Lower lobe of right lung (tissue), 2 donors: Measurements from ENCODE around the gene CCDC122. TPM values are rescaled to one million over a fixed set of nuclear protein-coding genes. Genes with fewer than 3 reads are reported as not detected.

Experiments used
- ATAC-seq, 2 donors: fragments of 200-7000 bp; cut with Tn5 transposase; one replicate each; pipeline ENCODE4 v1.9.1; 2020 to 2022; ENCODE audit warnings: mild to moderate bottlenecking in 2 of 2, moderate library complexity in 2 of 2
- DNase-seq: peaks from one replicate; pipeline ENCODE4 v3.0.0-alpha.2; 2020
- H3K27ac ChIP-seq: fragments of 200-600 bp; one replicate; pipeline ENCODE4 v1.8.0; 2022
- H3K27me3 ChIP-seq: fragments of 200-600 bp; one replicate; pipeline ENCODE4 v1.8.0; 2022; ENCODE audit warnings: low read depth
- H3K36me3 ChIP-seq: fragments of 200-600 bp; one replicate; pipeline ENCODE4 v1.8.0; 2022; ENCODE audit warnings: mild to moderate bottlenecking
- H3K4me1 ChIP-seq: fragments of 200-600 bp; one replicate; pipeline ENCODE4 v1.8.0; 2022
- H3K4me3 ChIP-seq: fragments of 200-600 bp; one replicate; pipeline ENCODE4 v1.8.0; 2022; ENCODE audit warnings: mild to moderate bottlenecking
- H3K9me3 ChIP-seq: fragments of 200-600 bp; one replicate; pipeline ENCODE4 v1.8.0; 2022
- intact Hi-C: fragments of 100-400 bp; cut with DNase I; formaldehyde crosslinking; loops from one replicate; pipeline ENCODE4 v1.11.0; 2022
- total RNA-seq: library from RNA; stranded (reverse); fragmentation: NEBNext Ultra II Directional; extraction: Animal tissue kit (Norgen Biotek cat#: 25700); gene quantifications from one replicate; pipeline ENCODE4 v1.2.1, GENCODE V29; 2021
- TF ChIP-seq, protein P1 (sequence below): fragments of 200-600 bp; IDR thresholded peaks from one replicate; pipeline ENCODE4 v1.8.0; 2022; ENCODE audit warnings: antibody characterized with exemption, mild to moderate bottlenecking
- donor health status: DM: no; HTN: yes; CAD: no; lungs with severe emphysema.

CCDC122 gene
- total RNA-seq, 1 donor from 2014 or later, result 4.8 TPM

DNA sequence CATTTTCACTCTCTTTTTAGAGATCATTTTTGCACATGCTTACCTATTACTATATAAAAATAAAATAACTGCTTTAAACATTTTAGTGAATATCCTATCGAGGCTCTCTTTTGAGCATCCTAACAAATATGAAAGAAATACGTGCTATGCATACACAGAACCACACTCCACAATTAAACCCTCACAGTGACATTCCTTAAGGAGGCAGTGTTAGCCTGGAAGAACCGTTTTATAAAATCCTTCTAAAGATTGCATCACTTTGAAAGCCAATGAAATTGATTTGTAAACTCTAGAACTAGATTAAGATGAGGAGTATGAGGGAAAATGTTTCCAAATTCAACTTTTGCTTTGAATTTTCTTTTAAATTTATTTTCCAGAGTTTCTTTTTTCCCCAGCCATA, 81.7 kb downstream of the CCDC122 start:
- Histone ChIP-seq H3K27ac (no peak overlapping the region), H3K4me3 (no peak overlapping the region), H3K4me1 (no peaks in the 10 kb centered on the region), H3K27me3 (no peaks in the 10 kb centered on the region), H3K36me3 (no peaks in the 10 kb centered on the region), H3K9me3 (no peaks in the 10 kb centered on the region)
- intact Hi-C loops, result no loop called here
- DNase-seq (no peak), ATAC-seq (no peak)
- TF ChIP-seq, protein P1, sequence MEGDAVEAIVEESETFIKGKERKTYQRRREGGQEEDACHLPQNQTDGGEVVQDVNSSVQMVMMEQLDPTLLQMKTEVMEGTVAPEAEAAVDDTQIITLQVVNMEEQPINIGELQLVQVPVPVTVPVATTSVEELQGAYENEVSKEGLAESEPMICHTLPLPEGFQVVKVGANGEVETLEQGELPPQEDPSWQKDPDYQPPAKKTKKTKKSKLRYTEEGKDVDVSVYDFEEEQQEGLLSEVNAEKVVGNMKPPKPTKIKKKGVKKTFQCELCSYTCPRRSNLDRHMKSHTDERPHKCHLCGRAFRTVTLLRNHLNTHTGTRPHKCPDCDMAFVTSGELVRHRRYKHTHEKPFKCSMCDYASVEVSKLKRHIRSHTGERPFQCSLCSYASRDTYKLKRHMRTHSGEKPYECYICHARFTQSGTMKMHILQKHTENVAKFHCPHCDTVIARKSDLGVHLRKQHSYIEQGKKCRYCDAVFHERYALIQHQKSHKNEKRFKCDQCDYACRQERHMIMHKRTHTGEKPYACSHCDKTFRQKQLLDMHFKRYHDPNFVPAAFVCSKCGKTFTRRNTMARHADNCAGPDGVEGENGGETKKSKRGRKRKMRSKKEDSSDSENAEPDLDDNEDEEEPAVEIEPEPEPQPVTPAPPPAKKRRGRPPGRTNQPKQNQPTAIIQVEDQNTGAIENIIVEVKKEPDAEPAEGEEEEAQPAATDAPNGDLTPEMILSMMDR, result no peak

DNA sequence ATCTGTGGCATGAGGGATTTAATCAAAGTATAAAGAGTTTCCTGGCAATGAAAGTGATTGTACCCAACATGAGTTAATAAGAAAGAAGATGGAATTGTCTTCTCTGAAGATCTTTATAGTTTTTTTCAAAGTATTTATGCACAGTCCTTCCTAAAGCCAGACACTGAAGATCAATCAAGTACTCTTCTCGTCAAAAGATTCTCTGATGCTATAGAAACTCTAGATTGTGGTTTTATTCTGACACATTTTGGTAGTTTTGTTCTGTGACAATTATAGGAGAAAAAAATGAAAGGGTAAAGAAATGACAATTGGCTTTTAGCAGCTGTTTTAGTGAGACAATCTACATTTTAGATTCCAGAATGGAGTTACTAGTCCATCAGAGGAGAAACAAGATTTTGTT, 82.4 kb downstream of the CCDC122 start:
- intact Hi-C loops, result no loop called here

DNA sequence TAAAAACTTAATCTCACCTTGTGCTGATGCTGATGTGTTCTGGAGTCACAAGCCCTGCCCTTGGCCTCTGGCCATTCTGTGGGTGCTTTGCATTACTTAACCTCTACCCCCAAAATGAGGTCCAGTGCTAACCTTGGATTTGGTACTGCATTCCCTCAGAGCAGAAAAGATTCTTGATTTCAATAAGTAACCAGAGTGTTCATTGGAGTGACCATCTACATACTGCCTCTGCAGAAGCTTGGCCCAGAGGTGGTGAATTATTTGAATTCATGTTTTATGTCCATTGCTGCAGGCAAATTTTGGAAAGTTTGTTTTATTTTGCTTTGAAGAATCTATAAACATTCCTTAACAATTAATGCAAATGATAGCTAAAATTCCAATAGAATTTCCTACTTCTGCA, 85.1 kb downstream of the CCDC122 start:
- H3K27me3 ChIP-seq, result peaks cover 8% of the 10 kb centered on the region
- no peaks in the 10 kb centered on the region for H3K36me3 ChIP-seq
- no peaks in the 10 kb centered on the region for H3K9me3 ChIP-seq
- intact Hi-C loops, result no loop called here
- no peak overlapping the region for H3K27ac ChIP-seq
- TF ChIP-seq, protein P1, result no peak
- no peak for DNase-seq
- no peak overlapping the region for H3K4me3 ChIP-seq
- ATAC-seq, result no peak
- H3K4me1 ChIP-seq, result no peaks in the 10 kb centered on the region

More for the DNA sequence above, 82.4 kb downstream of the CCDC122 start:
- TF ChIP-seq, protein P1, result no peak
- Histone ChIP-seq H3K36me3 (no peaks in the 10 kb centered on the region), H3K9me3 (no peaks in the 10 kb centered on the region), H3K4me3 (no peak overlapping the region), H3K27ac (no peak overlapping the region), H3K4me1 (no peaks in the 10 kb centered on the region), H3K27me3 (no peaks in the 10 kb centered on the region)
- no peak for DNase-seq
- no peak for ATAC-seq

DNA sequence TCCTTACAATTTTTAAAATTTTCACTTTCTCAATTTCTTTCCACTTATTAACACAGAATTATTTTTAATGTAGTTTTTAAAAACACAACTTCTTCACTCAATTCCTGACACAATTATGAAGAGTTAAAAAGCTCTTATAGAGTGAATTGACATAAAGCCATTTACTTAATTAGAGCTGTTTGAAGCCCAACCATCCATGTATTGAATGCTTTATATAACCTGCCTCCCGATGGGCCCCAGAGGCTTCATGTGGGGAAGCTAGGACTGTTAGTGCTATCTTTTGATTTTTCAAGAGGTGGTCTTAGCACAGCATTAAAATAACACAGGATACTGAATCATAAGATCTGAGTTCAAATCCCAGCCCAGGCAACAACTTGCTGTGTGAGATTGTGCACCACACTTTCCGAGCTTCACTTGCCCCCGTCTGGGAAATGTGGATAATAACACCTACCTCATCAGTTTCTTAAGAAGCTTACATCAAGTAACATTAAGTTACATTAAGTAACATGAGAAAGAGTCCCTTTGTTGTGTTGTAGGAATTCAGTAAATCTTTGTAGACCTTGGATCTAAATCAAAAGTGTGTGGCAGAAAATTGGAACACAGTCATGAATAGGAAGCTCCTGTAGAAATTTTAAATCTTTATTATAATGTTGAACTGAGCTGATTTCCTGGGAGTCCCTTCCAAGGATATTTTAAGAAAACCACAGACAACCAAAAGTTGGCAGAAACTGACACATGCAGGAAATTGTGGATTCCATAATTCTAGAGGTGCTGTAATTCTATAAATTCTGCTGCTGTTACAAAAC, 87.3 kb downstream of the CCDC122 start:
- Histone ChIP-seq H3K4me3 (no peak overlapping the region), H3K27me3 (peaks cover 26% of the 10 kb centered on the region), H3K36me3 (no peaks in the 10 kb centered on the region), H3K9me3 (no peaks in the 10 kb centered on the region), H3K4me1 (peaks cover 8% of the 10 kb centered on the region), H3K27ac (no peak overlapping the region)
- intact Hi-C loops, result no loop called here
- TF ChIP-seq, protein P1, result no peak
- ATAC-seq (no peak), DNase-seq (no peak)

DNA sequence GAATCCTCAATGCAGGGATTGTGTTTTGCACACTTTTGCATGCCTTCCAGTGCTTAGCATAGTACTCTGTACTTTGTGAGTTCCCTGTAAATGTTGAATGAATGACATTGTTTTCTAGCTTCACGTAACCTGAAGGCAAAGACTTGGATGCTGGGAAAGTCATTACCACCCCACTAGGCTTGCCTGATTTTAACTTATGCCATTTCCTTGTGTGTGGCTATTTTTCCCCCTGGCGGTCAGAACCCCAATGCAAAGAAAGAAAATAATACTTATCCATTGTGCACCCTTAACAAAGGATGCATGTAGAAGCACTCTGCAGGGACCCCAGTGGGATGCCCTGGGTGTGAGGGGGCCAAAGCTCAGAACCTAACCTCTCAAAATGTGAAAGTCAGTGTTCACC, 91.5 kb downstream of the CCDC122 start:
- TF ChIP-seq, protein P1, result peak; percentile 18
- no peaks in the 10 kb centered on the region for H3K9me3 ChIP-seq
- H3K36me3 ChIP-seq, result no peaks in the 10 kb centered on the region
- DNase-seq (no peak), ATAC-seq (no peak)
- H3K4me1 ChIP-seq, result peaks cover 23% of the 10 kb centered on the region
- H3K27ac ChIP-seq, result no peak overlapping the region
- intact Hi-C loops, result no loop called here
- no peak overlapping the region for H3K4me3 ChIP-seq
- peaks cover 45% of the 10 kb centered on the region for H3K27me3 ChIP-seq
